GM10248 (cell line): ENCODE measurements around the gene CAMTA1.

Source experiments
- CTCF ChIA-PET: fragments of 300-600 bp; sonication (Branson Sonifier 250); formaldehyde crosslinking; extraction: SDS; loops from one replicate; lab custom pipeline; 2021; ENCODE audit warnings: antibody characterized with exemption; lab: Yijun Ruan, JAX
- POLR2A ChIA-PET: fragments of 350-650 bp; sonication (Branson Sonifier 250); formaldehyde crosslinking; extraction: SDS; loops from one replicate; lab custom pipeline; 2020; ENCODE audit warnings: antibody characterized with exemption; lab: Yijun Ruan, JAX
- DNase-seq: peaks from one replicate; pipeline ENCODE4 v3.0.0; 2012; ENCODE audit errors: extremely low spot score
- CTCF ChIP-seq: IDR thresholded peaks from 2 replicates; pipeline ENCODE4 v1.5.1; 2012; ENCODE audit warnings: mild to moderate bottlenecking, low read depth; ENCODE audit errors: extremely low read depth, missing control alignments, control extremely low read depth

CAMTA1 gene

GRCh38 chr1:7274256-7274655, 489.0 kb downstream of the CAMTA1 start:
- ChIA-PET POLR2A (no interaction called here), CTCF (no interaction called here)
- DNase-seq = no peak
- no peak for TF ChIP-seq CTCF

GRCh38 chr1:7278045-7278444, 492.8 kb downstream of the CAMTA1 start:
- ChIA-PET POLR2A (no interaction called here), CTCF (interaction anchor here (1.7 kb wide), 1 partner anchor 14 kb away, joined by 3 read pairs; no protein-coding TSS in a partner anchor)
- DNase-seq = no peak
- TF ChIP-seq CTCF = no peak

- CTCF ChIA-PET = interaction anchor here (1.7 kb wide), 1 partner anchor 13 kb away, joined by 3 read pairs; no protein-coding TSS in a partner anchor
- DNase-seq = no peak
- no peak for TF ChIP-seq CTCF
- POLR2A ChIA-PET = no interaction called here
Observed at GRCh38 chr1:7278827-7279765, 493.8 kb downstream of the CAMTA1 start.

- POLR2A ChIA-PET = no interaction called here
- DNase-seq = no peak
- CTCF ChIA-PET = interaction anchor here (1.7 kb wide), 1 partner anchor 12 kb away, joined by 3 read pairs; no protein-coding TSS in a partner anchor
- TF ChIP-seq CTCF = no peak
Observed at GRCh38 chr1:7279769-7280168, 494.5 kb downstream of the CAMTA1 start.

- CTCF ChIA-PET = no interaction called here
- POLR2A ChIA-PET = no interaction called here
- no peak for DNase-seq
- TF ChIP-seq CTCF = no peak
Observed at GRCh38 chr1:7280347-7280960, 495.2 kb downstream of the CAMTA1 start.

- DNase-seq = no peak
- no peak for TF ChIP-seq CTCF
- ChIA-PET POLR2A (interaction anchor here (0.6 kb wide), 1 partner anchor 29 kb away, joined by 3 read pairs; no protein-coding TSS in a partner anchor), CTCF (no interaction called here)
Observed at GRCh38 chr1:7281821-7282220, 496.6 kb downstream of the CAMTA1 start.
